HepG2 (cell line): ENCODE results near the gene HMCN2. TPM values are rescaled to one million over a fixed set of nuclear protein-coding genes. Genes with fewer than 3 reads are reported as not detected.
A peak's percentile ranks its signal among the peaks of the same experiment; 100 is the strongest.

Experiments used
- ATM ChIP-seq: fragments of 450-650 bp; IDR thresholded peaks from 2 replicates; pipeline ENCODE4 v1.7.1; 2017; ENCODE audit warnings: mild to moderate bottlenecking, borderline replicate concordance
- EEA1 ChIP-seq: sonication (generic); formaldehyde crosslinking; IDR thresholded peaks from 2 replicates; pipeline ENCODE4 v1.5.1; 2020; ENCODE audit warnings: mild to moderate bottlenecking, missing genetic modification reagents, borderline replicate concordance
- EZH2 ChIP-seq: conservative IDR thresholded peaks from 2 replicates; pipeline ENCODE4 v1.6.1; 2012; ENCODE audit warnings: mild to moderate bottlenecking, low read depth, low read length, moderate library complexity
- FOXA3 ChIP-seq: IDR thresholded peaks from 2 replicates; pipeline ENCODE4 v1.6.1; 2016; ENCODE audit warnings: missing genetic modification reagents, missing compliant biosample characterization
- HIVEP1 ChIP-seq: sonication (generic); formaldehyde crosslinking; IDR thresholded peaks from 2 replicates; pipeline ENCODE4 v1.4.0; 2020; ENCODE audit warnings: mild to moderate bottlenecking, missing genetic modification reagents
- HNF4A ChIP-seq: sonication (generic); formaldehyde crosslinking; IDR thresholded peaks from 2 replicates; pipeline ENCODE4 v1.4.0; 2020; ENCODE audit warnings: missing genetic modification reagents
- LBX2 ChIP-seq: sonication (generic); formaldehyde crosslinking; IDR thresholded peaks from 2 replicates; pipeline ENCODE4 v1.5.0; 2020; ENCODE audit warnings: missing genetic modification reagents, mild to moderate bottlenecking, borderline replicate concordance
- MED13 ChIP-seq: sonication (generic); formaldehyde crosslinking; IDR thresholded peaks from 2 replicates; pipeline ENCODE4 v1.5.0; 2020; ENCODE audit warnings: missing genetic modification reagents
- MXD1 ChIP-seq: sonication (generic); formaldehyde crosslinking; IDR thresholded peaks from 2 replicates; pipeline ENCODE4 v1.4.0; 2020; ENCODE audit warnings: mild to moderate bottlenecking, missing genetic modification reagents
- NCOA5 ChIP-seq: sonication (generic); formaldehyde crosslinking; IDR thresholded peaks from 2 replicates; pipeline ENCODE4 v1.4.0; 2020; ENCODE audit warnings: missing genetic modification reagents
- PHF20 ChIP-seq: sonication (generic); formaldehyde crosslinking; IDR thresholded peaks from 2 replicates; pipeline ENCODE4 v1.5.0; 2020; ENCODE audit warnings: mild to moderate bottlenecking, missing genetic modification reagents
- PRDM15 ChIP-seq: sonication (generic); formaldehyde crosslinking; IDR thresholded peaks from 2 replicates; pipeline ENCODE4 v1.4.0; 2020; ENCODE audit warnings: missing genetic modification reagents
- SP4 ChIP-seq: sonication (generic); formaldehyde crosslinking; IDR thresholded peaks from 2 replicates; pipeline ENCODE4 v1.8.1; 2023; ENCODE audit warnings: mild to moderate bottlenecking, missing genetic modification reagents
- SP5 ChIP-seq: IDR thresholded peaks from 2 replicates; pipeline ENCODE4 v1.6.1; 2016; ENCODE audit warnings: low read depth, borderline replicate concordance
- ZBTB43 ChIP-seq: sonication (generic); formaldehyde crosslinking; conservative IDR thresholded peaks from 2 replicates; pipeline ENCODE4 v1.4.0; 2020; ENCODE audit warnings: missing genetic modification reagents
- ZNF431 ChIP-seq: sonication (generic); formaldehyde crosslinking; IDR thresholded peaks from 2 replicates; pipeline ENCODE4 v1.9.0; 2022; ENCODE audit warnings: missing genetic modification reagents, low read depth, mild to moderate bottlenecking, borderline replicate concordance
- ZNF713 ChIP-seq: sonication (generic); formaldehyde crosslinking; IDR thresholded peaks from 2 replicates; pipeline ENCODE4 v1.4.0; 2020; ENCODE audit warnings: mild to moderate bottlenecking, missing genetic modification reagents
- ZNF761 ChIP-seq: sonication (generic); formaldehyde crosslinking; conservative IDR thresholded peaks from 2 replicates; pipeline ENCODE4 v1.4.0; 2020; ENCODE audit warnings: mild to moderate bottlenecking, missing genetic modification reagents
- polyA plus RNA-seq, 8 experiments: library from polyadenylated mRNA; depleted of rRNA in 3 of 8; stranded (reverse) in 7 of 8; unstranded in 1 of 8; fragments of >200 nt; fragmentation: Illumina TruSeq in 4 of 8; extraction: Trizol in 4 of 8; gene quantifications; 2 replicates each; pipeline versions ENCODE4 v1.2.1 to v1.2.3, GENCODE V29; 2011 to 2016; ENCODE audit warnings: low read depth in 4 of 8, missing spikeins in 1 of 8, mixed read lengths in 1 of 8; ENCODE audit not compliant: insufficient read depth in 1 of 8
- total RNA-seq, 5 experiments: library from RNA; depleted of rRNA; stranded (reverse); fragments of >200 nt; fragmentation: Illumina TruSeq; extraction: Trizol; gene quantifications; 2 replicates each; pipeline ENCODE4 v1.2.3, GENCODE V29; 2016; ENCODE audit warnings: low read depth in 1 of 5
- TF ChIP-seq, protein P1 (sequence below): IDR thresholded peaks from 2 replicates; pipeline ENCODE4 v1.6.1; 2016; ENCODE audit warnings: mild to moderate bottlenecking
- TF ChIP-seq, protein P2 (sequence below): sonication (generic); formaldehyde crosslinking; IDR thresholded peaks from 2 replicates; pipeline ENCODE4 v1.5.0; 2020; ENCODE audit warnings: mild to moderate bottlenecking, missing genetic modification reagents, borderline replicate concordance

HMCN2 gene
- total and polyA plus RNA-seq, 2 of the 13 experiments (the other 11 are each of a cell fraction or from before 2014, with no cell fraction given), result 0.09 TPM; not detected in 1

GRCh38 chr9:130433168-130433946 is 167.8 kb downstream of the HMCN2 start (continued):
- peak; percentile 91; the same call in 1 of the 2 replicates for TF ChIP-seq LBX2
- TF ChIP-seq EZH2, result no peak; the same call in 1 of the 2 replicates
- TF ChIP-seq MXD1 (CRISPR knock-in tag), result no peak; the same call in 1 of the 2 replicates
- TF ChIP-seq HNF4A (CRISPR knock-in tag), result peak; percentile 66
- TF ChIP-seq ZNF713, result no peak
- no peak for TF ChIP-seq SP4 (CRISPR knock-in tag)
- no peak for TF ChIP-seq SP5 (CRISPR knock-in tag)
- TF ChIP-seq, protein P1, sequence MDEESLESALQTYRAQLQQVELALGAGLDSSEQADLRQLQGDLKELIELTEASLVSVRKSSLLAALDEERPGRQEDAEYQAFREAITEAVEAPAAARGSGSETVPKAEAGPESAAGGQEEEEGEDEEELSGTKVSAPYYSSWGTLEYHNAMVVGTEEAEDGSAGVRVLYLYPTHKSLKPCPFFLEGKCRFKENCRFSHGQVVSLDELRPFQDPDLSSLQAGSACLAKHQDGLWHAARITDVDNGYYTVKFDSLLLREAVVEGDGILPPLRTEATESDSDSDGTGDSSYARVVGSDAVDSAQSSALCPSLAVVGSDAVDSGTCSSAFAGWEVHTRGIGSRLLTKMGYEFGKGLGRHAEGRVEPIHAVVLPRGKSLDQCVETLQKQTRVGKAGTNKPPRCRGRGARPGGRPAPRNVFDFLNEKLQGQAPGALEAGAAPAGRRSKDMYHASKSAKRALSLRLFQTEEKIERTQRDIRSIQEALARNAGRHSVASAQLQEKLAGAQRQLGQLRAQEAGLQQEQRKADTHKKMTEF (CRISPR knock-in tag), result no peak
- peak; percentile 72 for TF ChIP-seq FOXA3
- peak; percentile 63 for TF ChIP-seq ZNF761 (CRISPR knock-in tag)
- peak; percentile 54; the same call in 1 of the 2 replicates for TF ChIP-seq PRDM15 (CRISPR knock-in tag)
- TF ChIP-seq ZBTB43 (CRISPR knock-in tag), result 0 out of 2 replicates have a peak, but pooled peaks have one; percentile 32
- no peak; the same call in 1 of the 2 replicates for TF ChIP-seq ZNF431 (CRISPR knock-in tag)
- no peak for TF ChIP-seq HIVEP1 (CRISPR knock-in tag)
- TF ChIP-seq, protein P2, sequence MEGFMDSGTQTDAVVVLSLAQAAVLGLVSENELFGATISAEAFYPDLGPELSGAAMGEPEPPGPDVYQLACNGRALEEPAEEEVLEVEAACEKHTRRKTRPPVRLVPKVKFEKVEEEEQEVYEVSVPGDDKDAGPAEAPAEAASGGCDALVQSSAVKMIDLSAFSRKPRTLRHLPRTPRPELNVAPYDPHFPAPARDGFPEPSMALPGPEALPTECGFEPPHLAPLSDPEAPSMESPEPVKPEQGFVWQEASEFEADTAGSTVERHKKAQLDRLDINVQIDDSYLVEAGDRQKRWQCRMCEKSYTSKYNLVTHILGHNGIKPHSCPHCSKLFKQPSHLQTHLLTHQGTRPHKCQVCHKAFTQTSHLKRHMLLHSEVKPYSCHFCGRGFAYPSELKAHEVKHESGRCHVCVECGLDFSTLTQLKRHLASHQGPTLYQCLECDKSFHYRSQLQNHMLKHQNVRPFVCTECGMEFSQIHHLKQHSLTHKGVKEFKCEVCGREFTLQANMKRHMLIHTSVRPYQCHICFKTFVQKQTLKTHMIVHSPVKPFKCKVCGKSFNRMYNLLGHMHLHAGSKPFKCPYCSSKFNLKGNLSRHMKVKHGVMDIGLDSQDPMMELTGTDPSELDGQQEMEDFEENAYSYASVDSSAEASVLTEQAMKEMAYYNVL, result no peak
- no peak for TF ChIP-seq NCOA5
- TF ChIP-seq EEA1, result no peak; the same call in 1 of the 2 replicates
- no peak for TF ChIP-seq ATM
- 0 out of 2 replicates have a peak, but pooled peaks have one; percentile 37 for TF ChIP-seq PHF20 (CRISPR knock-in tag)
- no peak for TF ChIP-seq MED13 (CRISPR knock-in tag)
